ENCODE results near the gene SIT1. TPM values are rescaled to one million over a fixed set of nuclear protein-coding genes. Genes with fewer than 3 reads are reported as not detected.

The SIT1 gene
- total RNA-seq, 2 experiments from 2014 or later = 18.4 to 19.2 TPM

GRCh38 chr9:35687972-35688557 is 37.3 kb upstream of the SIT1 start:
- CTCF ChIA-PET = interaction anchor here (0.7 to 1.8 kb wide), 4 partner anchors 9 to 77 kb away, joined by 3 to 14 read pairs (median 4); partner anchors contain the start of genes CCDC107 and RMRP
- no peaks in the 10 kb centered on the region for H3K27me3 ChIP-seq (ENCODE audit: control insufficient read depth in 1 of 2, insufficient read depth in 2 of 2, low read length in 2 of 2)
- Mint-ChIP-seq H3K4me1 (ENCODE audit: low read depth) (peaks cover 28% of the 10 kb centered on the region), H3K27me3 (no peaks in the 10 kb centered on the region), H3K9me3 (no peaks in the 10 kb centered on the region), H3K36me3 (ENCODE audit: low read depth) (no peaks in the 10 kb centered on the region), H3K4me3 (peak overlapping the region; percentile 82), H3K27ac (no peak overlapping the region)
- peaks cover 26% of the 10 kb centered on the region for H3K4me1 ChIP-seq (ENCODE audit: insufficient read depth, low read length)
- intact Hi-C loops (cut with DNase I, micrococcal nuclease) = no loop called here
- POLR2A ChIA-PET = interaction anchor here (1.3 kb wide), 1 partner anchor 39 kb away, joined by 3 read pairs; no protein-coding TSS in a partner anchor
- no peak overlapping the region for H3K4me3 ChIP-seq (ENCODE audit: low read length)
- TF ChIP-seq CTCF (IDR thresholded peaks at IDR 0.05) = no peak
- ATAC-seq (ENCODE audit: poor library complexity) (no peak), DNase-seq (no peak)
- no peak overlapping the region for H3K27ac ChIP-seq (ENCODE audit: low read depth in 1 of 2, low read length in 2 of 2)
- H3K9me3 ChIP-seq (ENCODE audit: control insufficient read depth in 1 of 2, insufficient read depth in 1 of 2, low read length in 2 of 2) = no peaks in the 10 kb centered on the region
- no peaks in the 10 kb centered on the region for H3K36me3 ChIP-seq (ENCODE audit: insufficient read depth, low read length)

GRCh38 chr9:35687306-35687705 is 36.6 kb upstream of the SIT1 start:
- POLR2A ChIA-PET = interaction anchor here (1.3 kb wide), 1 partner anchor 38 kb away, joined by 3 read pairs; no protein-coding TSS in a partner anchor
- CTCF ChIA-PET = interaction anchor here (0.8 to 1.8 kb wide), 2 partner anchors 10 to 76 kb away, joined by 3 to 14 read pairs; no protein-coding TSS in a partner anchor

More at GRCh38 chr9:35687306-35687705, 36.6 kb upstream of the SIT1 start:
- Histone ChIP-seq H3K4me3 (ENCODE audit: low read length) (no peak overlapping the region), H3K4me1 (ENCODE audit: insufficient read depth, low read length) (peaks cover 26% of the 10 kb centered on the region), H3K27ac (ENCODE audit: low read depth in 1 of 2, low read length in 2 of 2) (no peak overlapping the region), H3K27me3 (ENCODE audit: control insufficient read depth in 1 of 2, insufficient read depth in 2 of 2, low read length in 2 of 2) (no peaks in the 10 kb centered on the region), H3K9me3 (ENCODE audit: control insufficient read depth in 1 of 2, insufficient read depth in 1 of 2, low read length in 2 of 2) (no peaks in the 10 kb centered on the region), H3K36me3 (ENCODE audit: insufficient read depth, low read length) (no peaks in the 10 kb centered on the region)
- TF ChIP-seq CTCF (IDR thresholded peaks at IDR 0.05) = no peak
- Mint-ChIP-seq H3K9me3 (no peaks in the 10 kb centered on the region), H3K4me1 (ENCODE audit: low read depth) (peaks cover 28% of the 10 kb centered on the region), H3K36me3 (ENCODE audit: low read depth) (no peaks in the 10 kb centered on the region), H3K27me3 (no peaks in the 10 kb centered on the region), H3K27ac (no peak overlapping the region), H3K4me3 (peak overlapping the region; percentile 72)
- DNase-seq (no peak), ATAC-seq (ENCODE audit: poor library complexity) (no peak)
- intact Hi-C loops (cut with DNase I, micrococcal nuclease) = no loop called here

All from CD4-positive, alpha-beta T cell (primary cell).